GM10248 (cell line): ENCODE data around the gene TMEM150B.
"Not testable (repeated sequence)": the region's sequence is repeated elsewhere in the genome, so short reads cannot be mapped to it uniquely, and the experiment has no call there.

Experiments used
- CTCF ChIA-PET: fragments of 300-600 bp; sonication (Branson Sonifier 250); formaldehyde crosslinking; extraction: SDS; loops from one replicate; lab custom pipeline; 2021; ENCODE audit warnings: antibody characterized with exemption; lab: Yijun Ruan, JAX
- POLR2A ChIA-PET: fragments of 350-650 bp; sonication (Branson Sonifier 250); formaldehyde crosslinking; extraction: SDS; loops from one replicate; lab custom pipeline; 2020; ENCODE audit warnings: antibody characterized with exemption; lab: Yijun Ruan, JAX
- DNase-seq: peaks from one replicate; pipeline ENCODE4 v3.0.0; 2012; ENCODE audit errors: extremely low spot score
- TF ChIP-seq, protein P1 (sequence below): IDR thresholded peaks from 2 replicates; pipeline ENCODE4 v1.5.1; 2012; ENCODE audit warnings: mild to moderate bottlenecking, low read depth; ENCODE audit errors: extremely low read depth, missing control alignments, control extremely low read depth

The TMEM150B gene

DNA sequence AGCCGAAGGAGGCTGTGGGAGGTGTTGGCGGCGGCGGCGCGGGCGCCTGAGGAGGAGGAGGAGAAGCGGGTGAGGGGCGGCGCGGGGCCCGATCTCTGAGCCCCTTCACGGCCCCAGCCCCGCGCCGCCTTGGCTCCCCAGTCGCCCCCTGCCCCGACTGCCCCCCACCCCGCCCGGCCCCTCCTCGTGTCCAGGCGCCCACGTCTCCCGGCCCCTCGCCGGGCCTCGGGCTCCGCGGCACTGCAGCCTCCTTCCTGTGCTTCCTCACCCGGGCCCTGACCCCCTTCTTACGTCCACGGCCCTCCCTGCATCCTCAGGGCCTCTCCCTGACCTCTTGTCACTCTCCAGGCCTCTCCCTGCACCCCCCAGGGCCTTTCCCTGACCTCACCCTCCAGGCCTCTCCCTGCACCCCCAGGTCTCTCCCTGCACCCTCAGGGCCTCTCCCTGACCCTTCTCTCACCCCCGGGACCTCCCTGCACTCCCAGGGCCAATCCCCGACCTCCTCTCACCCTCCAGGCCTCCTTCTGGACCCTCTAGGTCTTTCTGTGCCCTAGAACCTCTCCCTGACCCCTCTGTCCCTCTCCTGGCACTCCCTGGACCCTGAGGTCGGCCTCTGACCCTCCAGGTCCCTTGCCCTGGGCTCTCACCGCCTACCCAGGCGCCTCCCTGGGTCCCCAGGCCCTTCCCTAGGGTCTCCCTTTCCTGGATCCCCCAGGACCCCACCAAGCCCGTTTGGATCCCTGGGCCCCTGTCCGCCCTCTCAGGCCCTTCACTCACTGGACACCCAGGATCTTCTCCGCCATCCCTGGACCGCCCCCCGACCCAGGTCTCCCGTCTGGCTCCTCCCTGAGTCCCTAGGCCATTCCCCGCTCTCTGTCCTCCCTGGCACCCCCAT lies 15.0 kb upstream of the TMEM150B start:
- CTCF ChIA-PET, result interaction anchor here (0.6 to 4.3 kb wide), 11 partner anchors 9 to 165 kb away, joined by 3 to 43 read pairs (median 3); partner anchors contain the start of genes TMEM238 and ZNF628
- POLR2A ChIA-PET, result interaction anchor here (0.6 to 1.8 kb wide), 8 partner anchors 10 to 121 kb away, joined by 3 to 12 read pairs (median 3); partner anchors contain the start of genes ISOC2, TMEM150B and UBE2S
- no peak for DNase-seq
- TF ChIP-seq, protein P1, sequence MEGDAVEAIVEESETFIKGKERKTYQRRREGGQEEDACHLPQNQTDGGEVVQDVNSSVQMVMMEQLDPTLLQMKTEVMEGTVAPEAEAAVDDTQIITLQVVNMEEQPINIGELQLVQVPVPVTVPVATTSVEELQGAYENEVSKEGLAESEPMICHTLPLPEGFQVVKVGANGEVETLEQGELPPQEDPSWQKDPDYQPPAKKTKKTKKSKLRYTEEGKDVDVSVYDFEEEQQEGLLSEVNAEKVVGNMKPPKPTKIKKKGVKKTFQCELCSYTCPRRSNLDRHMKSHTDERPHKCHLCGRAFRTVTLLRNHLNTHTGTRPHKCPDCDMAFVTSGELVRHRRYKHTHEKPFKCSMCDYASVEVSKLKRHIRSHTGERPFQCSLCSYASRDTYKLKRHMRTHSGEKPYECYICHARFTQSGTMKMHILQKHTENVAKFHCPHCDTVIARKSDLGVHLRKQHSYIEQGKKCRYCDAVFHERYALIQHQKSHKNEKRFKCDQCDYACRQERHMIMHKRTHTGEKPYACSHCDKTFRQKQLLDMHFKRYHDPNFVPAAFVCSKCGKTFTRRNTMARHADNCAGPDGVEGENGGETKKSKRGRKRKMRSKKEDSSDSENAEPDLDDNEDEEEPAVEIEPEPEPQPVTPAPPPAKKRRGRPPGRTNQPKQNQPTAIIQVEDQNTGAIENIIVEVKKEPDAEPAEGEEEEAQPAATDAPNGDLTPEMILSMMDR, result no peak

DNA sequence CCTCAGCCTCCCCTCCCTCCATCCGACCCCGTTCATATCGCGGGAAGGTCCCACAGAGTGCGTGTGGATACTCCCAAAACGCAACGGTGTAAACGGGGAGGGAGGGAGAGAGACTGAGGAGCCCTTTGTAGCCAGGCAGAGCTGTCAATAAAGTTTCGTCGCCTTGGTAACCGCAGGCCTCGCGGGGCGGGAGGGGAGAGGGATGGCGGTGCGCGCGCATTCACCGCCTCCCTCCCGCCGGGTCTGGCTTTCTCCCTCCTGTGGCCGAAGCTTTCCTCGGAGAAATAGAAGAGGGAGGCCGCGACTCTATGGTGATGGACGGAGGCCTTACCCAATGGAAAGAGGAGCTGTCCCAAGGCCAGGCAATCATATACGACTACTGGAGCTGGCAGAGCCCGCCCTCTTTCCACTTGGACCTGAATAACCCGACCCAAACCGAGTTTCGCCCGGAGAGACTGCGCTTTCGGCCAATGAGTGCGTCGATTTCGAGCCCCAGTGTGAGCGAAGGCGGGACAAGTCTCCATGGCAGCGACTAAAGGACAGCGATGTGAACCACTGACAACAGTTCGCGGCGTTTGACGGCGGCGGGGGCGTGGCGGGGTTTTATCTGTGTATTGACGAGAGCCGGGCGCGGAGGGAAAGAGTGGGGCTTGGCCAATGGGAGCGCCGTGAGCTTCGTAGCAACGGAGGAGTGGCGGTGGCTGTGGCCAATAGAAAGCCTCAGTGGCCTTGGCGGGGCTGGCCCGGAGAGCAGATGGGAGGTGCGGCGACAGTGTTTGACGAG lies 14.2 kb upstream of the TMEM150B start, which contains the start of gene KMT5C:
Gene KMT5C (plus strand): TSS at position 772 of the 784 bp plus-strand sequence. CDS start 2,061 bp downstream, outside the sequence.
- ChIA-PET POLR2A (interaction anchor here (0.6 to 1.8 kb wide), 15 partner anchors 11 to 315 kb away, joined by 3 to 12 read pairs (median 3); partner anchors contain the start of genes ISOC2, TMEM150B, U2AF2 and UBE2S), CTCF (interaction anchor here (0.6 to 4.3 kb wide), 14 partner anchors 10 to 165 kb away, joined by 3 to 43 read pairs (median 3); partner anchors contain the start of genes TMEM238 and ZNF628)
- DNase-seq, result peak; percentile 98
- TF ChIP-seq, protein P1, result no peak

DNA sequence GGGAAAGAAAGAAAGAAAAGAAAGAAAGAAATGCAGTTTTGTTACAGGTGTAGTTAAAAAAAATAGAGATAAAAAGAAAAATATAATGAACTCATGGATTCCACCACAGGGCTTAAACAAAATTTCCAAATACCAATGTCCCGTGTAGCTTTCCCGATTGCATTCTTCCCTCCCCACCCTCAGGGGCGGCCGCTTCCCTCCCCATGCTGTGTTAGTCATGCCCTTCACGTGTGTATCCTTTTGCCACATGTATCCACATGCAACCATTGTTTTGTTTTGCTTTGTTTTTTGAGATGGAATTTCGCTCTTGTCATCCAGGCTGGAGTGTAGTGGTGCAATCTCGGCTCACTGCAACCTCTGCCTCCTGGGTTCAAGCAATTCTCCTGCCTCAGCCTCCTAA lies 11.0 kb upstream of the TMEM150B start:
- TF ChIP-seq, protein P1, result no peak
- no peak for DNase-seq
- CTCF ChIA-PET, result interaction anchor here (1.6 to 4.3 kb wide), 2 partner anchors 34 to 44 kb away, joined by 4 to 43 read pairs; no protein-coding TSS in a partner anchor
- POLR2A ChIA-PET, result no interaction called here

DNA sequence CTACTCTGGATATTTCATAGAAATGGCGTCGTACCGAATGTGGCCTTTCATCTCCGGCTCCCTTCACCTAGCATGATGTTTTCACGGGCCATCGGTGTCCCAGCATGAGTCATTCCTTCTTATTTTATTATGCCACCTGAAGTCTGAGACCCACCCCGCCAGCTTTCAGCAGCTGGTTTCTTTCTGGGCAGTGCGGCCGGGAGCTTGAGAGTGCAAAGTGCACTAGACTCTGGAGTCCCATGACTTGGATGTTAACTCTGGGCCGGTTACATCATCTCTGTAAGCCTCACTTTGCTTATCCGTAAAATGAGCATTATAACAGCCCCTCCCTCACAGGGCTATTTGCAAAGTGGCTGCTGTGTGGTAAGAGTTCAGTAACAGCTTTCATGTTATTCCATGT lies 8.7 kb upstream of the TMEM150B start:
- ChIA-PET POLR2A (no interaction called here), CTCF (no interaction called here)
- no peak for DNase-seq
- TF ChIP-seq, protein P1, result no peak

DNA sequence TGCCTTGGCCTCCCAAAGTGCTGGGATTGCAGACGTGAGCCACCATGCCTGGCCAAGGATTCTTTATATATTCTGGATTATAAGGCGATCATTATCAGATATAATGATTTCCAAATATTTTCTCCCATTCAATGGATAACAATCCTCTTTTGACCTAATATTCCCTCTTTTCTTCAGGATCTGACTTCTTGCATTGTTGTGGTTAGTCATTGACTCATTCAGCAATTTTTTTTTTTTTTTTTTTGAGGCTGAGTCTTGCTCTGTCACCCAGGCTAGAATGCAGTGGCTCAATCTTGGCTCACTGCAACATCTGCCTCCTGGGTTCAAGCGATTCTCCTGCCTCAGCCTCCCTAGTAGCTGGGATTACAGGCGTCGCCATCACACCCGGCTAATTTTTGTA lies 4.7 kb upstream of the TMEM150B start:
- POLR2A ChIA-PET, CTCF ChIA-PET: not testable (repeated sequence)

DNA sequence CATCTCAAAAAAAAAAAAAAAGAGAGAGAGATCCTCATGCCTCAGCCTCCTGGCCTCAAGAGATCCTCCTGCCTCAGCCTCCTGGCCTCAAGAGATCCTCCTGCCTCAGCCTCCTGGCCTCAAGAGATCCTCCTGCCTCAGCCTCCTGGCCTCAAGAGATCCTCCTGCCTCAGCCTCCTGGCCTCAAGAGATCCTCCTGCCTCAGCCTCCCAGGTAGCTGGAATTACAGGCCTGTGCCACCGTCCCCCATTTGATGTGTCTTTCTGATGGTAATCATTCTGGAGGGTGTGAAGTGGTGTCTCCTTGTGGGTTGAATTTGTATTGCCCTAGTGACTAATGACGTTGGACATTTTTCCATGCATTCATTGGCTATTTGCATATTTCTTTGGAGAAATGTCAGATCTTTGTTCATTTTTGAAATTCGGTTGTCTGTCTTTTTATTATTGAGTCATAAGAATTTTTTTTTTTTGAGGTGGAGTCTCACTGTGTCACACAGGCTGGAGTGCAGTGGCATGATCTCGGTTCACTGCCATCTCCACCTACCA lies 3.7 kb upstream of the TMEM150B start:
- POLR2A ChIA-PET, DNase-seq, CTCF ChIA-PET: not testable (repeated sequence)

More for the DNA sequence above, 4.7 kb upstream of the TMEM150B start:
- not testable (repeated sequence) for DNase-seq

DNA sequence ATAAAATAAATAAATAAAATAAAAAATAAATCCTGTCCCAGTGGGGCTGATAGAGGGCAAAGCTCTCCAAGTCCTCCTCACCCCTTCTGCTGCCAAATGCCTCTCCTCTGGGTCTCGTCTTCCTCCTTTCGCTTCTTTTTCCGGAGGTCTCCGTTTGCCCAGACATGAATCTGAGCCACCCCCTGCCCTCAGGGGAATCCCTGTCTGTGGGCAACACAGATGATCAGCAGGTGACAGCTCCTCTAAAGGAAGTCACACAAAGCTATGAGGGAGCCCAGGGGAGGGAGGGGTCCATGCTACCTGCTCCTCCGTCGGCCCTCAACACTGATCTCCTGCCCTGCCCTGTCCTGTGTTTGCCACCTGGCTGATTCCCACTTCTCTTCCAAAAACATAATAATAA lies 479 bp downstream of the TMEM150B start:
- no peak for DNase-seq
- POLR2A ChIA-PET, result interaction anchor here (0.7 to 1.0 kb wide), 2 partner anchors 15 to 83 kb away, joined by 3 to 5 read pairs; partner anchors contain the start of genes KMT5C and UBE2S
- TF ChIP-seq, protein P1, result no peak
- CTCF ChIA-PET, result interaction anchor here (1.0 to 1.5 kb wide), 2 partner anchors 22 to 235 kb away, joined by 3 read pairs; no protein-coding TSS in a partner anchor
